Hepatocyte (in vitro differentiated cells): ENCODE results near the gene TMC8.

Experiments used
- CTCF ChIP-seq: fragments of 200-600 bp; sonication (generic); IDR thresholded peaks from 2 replicates; pipeline ENCODE4 v1.5.1; 2016; ENCODE audit warnings: antibody characterized with exemption, mild to moderate bottlenecking; ENCODE audit not compliant: poor library complexity
- EZH2 ChIP-seq: fragments of 200-600 bp; sonication (generic); IDR thresholded peaks from 2 replicates; pipeline ENCODE4 v1.6.1; 2016; ENCODE audit warnings: antibody characterized with exemption, mild to moderate bottlenecking, borderline replicate concordance
- EZH2phosphoT487 ChIP-seq: fragments of 200-600 bp; sonication (generic); IDR thresholded peaks from one replicate; pipeline ENCODE4 v1.6.1; 2018; ENCODE audit warnings: antibody characterized with exemption, mild to moderate bottlenecking, low read depth, moderate library complexity; ENCODE audit not compliant: unreplicated experiment, severe bottlenecking

DNA sequence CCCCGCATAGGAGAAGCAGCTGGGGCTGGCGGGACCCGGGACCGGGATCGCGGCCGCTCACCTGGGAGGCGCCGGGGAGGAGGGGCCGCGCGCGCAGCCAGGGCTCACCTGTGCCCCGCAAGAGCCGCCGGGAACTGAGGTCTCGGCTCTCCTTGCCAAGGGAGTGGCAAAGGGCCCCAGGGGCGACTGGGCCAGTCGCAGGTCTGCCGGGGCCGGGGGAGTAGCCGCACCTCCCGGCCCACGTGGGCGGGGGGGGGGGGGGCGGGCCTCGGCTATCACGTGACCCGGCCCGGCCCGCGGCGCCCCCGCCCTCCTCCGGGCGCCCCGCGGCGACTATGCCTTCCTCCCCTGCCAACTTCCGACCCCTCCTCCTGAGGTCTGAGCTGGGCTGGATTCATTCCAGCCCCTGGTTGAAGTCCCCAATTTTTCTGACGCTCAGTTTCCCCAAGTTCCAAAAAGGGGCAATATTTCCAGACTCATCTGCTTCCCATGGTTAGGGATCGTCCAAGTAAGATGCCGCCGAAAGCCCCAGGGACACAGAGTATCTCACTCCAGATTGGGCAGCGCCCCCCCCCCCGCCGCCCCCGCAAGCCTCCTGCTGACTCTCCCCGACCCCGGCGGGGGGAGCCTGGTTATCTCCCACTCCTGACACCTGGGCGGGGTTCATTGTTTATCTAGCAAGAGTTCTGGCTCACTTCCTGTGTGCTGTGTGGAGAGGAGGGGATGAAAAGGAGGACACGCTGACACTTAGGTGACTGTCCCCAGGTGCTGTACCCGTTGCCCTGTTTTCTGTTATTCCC lies 1.8 kb upstream of the TMC8 start, which contains the start of gene TMC6:
- TF ChIP-seq CTCF = no peak
- no peak for TF ChIP-seq EZH2phosphoT487
- no peak for TF ChIP-seq EZH2
